Measurements from ENCODE around the gene SCO2.
A peak's percentile ranks its signal among the peaks of the same experiment; 100 is the strongest.
"Not testable (repeated sequence)": the region's sequence is repeated elsewhere in the genome, so short reads cannot be mapped to it uniquely, and the experiment has no call there.

Gene SCO2

DNA sequence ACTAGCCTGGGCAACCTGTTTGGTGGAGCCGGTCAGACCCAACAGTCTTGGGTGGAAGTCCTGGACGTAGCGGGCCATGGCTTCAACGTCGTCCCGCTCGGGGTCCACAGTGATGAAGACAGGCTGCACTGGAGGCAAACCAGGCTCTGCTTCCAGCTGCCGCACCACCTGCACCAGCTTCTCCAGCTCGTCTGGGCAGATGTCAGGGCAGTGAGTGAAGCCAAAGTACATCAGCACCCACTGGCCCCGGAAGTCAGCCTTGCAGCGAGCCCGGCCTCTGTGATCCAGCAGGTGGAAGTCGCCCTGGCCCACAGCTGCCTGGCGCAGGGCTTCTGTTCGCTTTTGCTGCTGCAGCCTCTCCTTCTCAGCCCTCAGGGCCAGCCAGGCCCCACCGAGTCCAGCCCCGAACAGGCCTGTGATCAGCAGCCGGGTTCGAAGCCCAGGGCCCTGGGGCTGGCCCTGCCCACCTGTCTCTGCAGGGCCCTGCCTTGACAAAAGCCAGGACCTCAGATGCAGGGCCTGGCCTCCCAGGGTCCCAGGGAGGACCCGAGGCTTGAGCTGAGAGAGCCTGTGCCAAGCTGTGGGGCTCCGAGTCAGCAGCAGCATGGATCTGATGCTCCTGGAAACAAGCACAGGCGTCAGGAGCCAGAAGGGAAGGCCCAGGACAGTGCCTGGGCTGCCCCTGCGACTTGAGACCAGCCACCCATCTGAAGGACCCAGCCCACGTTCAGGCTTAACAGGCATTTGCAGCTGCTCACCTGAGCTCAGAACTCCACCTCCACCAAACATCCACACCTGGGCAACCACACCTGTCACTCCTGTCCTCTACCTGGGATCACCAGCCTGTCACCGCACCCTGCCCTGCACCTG lies 1.4 kb downstream of the SCO2 start:
- intact Hi-C loops (cut with DNase I), result loop anchor here (2.0 kb wide), 1 partner anchor 15 kb away; the partner anchor contains the start of gene NCAPH2
- DNase-seq, result peak in 2 of 10 donors; percentile 68 to 75

DNA sequence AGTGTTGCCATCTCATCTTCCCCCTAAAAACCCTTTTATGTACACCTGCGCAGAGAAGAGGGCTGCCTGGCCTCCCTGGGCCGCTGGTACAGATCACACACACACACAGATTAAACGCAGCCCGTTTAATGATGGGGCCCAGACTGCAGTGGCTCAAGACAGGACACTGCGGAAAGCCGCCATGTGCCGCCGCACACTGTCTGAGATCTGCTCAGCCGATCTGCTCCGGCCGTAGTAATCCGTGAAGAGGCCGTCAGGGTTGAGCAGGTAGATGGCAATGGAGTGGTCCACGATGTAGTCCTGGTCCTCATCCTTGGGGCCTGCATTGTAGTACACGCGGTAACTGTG lies 2.0 kb downstream of the SCO2 start:
- DNase-seq, result peak in 1 of 10 donors; percentile 82
- intact Hi-C loops (cut with DNase I), result no loop called here

DNA sequence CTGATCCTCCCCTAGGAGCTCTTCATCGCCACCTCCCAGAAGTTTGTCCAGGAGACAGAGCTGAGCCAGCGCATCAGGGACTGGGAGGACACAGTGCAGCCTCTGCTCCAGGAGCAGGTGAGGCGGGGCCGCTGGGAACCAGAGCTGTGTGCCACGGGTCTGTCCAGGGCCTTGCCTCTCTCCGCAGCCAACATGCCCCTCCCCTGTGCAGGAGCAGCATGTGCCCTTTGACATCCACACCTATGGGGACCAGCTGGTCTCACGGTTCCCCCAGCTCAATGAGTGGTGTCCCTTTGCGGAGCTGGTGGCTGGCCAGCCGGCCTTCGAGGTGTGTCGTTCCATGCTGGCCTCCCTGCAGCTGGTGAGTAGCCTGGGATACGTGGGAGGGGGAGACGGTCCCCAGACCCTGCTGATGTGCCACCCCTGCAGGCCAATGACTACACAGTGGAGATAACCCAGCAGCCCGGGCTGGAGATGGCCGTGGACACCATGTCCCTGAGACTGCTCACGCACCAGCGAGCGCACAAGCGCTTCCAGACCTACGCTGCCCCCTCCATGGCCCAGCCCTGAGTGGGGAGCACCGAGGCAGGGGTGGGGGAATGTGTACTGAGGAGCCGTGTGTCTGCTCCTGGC lies 2.5 kb downstream of the SCO2 start:
- intact Hi-C loops (cut with DNase I), result no loop called here
- DNase-seq, result peak in 1 of 10 donors; percentile 82

DNA sequence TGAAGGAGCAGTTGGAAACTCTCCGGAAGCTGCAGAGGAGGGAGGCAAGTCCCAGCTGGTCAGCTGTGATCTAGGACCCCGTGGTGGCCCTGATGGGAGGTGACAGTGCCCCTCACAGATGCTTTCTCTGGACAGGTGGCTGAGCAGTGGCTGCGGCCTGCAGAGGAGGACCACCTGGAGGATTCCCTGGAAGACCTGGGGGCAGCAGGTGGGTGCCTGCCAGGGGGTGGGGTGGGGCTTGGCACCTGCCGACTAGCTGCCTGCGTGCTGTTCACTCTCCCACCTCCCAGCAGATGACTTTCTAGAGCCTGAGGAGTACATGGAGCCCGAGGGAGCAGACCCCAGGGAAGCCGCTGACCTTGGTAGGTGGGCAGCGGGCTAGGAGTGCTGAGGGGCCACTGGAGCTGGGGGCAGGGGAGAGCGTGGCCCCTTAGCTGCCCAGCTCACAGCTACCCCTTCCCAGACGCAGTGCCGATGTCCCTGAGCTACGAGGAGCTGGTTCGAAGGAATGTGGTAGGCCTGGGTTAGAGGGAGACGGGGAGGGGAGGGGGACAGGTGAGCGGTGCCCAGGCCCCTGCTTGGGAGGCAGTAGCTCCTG lies 3.1 kb downstream of the SCO2 start:
- intact Hi-C loops (cut with DNase I), result no loop called here
- DNase-seq, result no peak

DNA sequence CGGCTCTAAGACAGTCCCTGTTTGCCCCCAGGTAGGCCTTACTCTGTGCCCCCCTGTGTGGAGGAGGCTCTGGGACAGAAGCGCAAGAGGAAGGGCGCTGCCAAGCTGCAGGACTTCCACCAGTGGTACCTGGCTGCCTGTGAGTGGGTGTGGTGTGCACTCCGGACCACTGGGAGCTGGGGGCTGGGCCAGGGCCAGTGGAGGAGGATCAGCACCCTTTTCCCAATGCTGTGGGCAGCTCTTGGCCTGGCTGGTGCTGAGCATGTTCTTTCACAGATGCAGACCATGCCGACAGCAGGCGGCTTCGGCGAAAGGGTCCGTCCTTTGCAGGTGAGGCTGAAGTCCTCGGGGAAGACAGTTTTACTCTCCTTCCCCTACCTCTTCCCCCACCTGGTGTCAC lies 3.7 kb downstream of the SCO2 start:
- intact Hi-C loops (cut with DNase I), result no loop called here
- DNase-seq, result no peak

DNA sequence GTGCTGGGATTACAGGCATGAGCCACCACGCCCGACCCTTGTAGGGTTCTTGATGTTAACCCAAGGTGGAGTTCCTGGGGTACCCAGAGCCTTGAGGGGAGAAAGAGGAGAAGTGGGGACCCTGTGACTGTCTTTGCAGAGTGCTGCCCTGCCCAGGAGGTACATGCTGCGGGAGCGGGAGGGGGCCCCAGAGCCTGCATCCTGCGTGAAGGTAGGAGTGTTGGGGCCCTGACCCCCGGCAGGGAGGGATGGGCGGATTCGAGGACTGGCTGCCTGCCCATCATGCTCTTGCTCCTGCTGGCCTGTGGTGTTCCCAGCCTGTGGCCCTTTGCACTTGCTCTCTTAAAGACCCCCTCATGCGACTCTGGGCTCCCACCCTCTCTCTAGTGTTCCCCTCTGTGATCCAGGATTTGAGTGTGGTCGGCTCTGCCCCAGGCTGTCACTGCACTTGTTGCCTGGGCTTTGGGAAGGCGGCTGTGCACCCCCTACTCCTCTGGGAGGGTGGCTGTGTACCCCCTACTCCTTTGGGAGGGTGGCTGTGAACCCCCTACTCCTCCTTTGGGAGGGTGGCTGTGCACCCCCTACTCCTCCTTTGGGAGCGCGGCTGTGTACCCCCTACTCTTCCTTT lies 4.5 kb downstream of the SCO2 start:
- intact Hi-C loops (cut with DNase I), result no loop called here
- peak in 1 of 10 donors; percentile 80 for DNase-seq

DNA sequence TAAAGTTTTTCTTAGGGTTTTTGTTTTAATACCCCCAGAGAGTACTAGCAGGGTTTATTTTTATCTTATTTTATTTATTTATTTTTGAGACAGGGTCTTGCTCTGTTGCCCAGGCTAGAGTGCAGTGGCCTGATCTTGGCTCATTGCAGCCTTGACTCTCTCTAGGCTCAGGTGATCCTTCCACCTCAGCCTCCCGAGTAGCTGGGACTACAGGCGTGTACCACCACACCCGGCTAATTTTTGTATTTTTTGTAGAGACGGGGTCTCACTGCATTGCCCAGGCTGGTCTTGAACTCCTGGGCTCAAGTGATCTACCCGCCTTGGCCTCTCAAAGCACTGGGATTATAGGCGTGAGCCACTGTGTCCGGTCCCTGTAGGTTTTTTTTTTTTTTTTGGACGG lies 5.2 kb downstream of the SCO2 start:
- DNase-seq; intact Hi-C loops (cut with DNase I): not testable (repeated sequence)

DNA sequence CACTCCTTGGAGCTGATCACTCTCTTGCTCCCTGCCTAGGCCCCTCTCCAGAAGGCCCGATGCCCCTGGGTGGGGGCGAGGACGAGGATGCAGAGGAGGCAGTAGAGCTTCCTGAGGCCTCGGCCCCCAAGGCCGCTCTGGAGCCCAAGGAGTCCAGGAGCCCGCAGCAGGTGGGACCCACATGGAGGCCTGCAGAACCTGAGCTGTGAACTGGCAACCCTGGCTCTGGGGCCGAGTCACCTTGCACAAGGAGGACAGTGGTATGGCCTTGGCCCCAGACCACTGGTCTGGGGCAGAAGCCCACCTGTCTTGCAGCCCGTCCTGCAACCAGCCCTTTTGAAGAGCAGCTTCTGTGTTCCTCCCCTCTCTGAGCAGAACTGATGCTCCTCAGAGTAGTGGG lies 6.2 kb downstream of the SCO2 start:
- intact Hi-C loops (cut with DNase I), result no loop called here
- no peak for DNase-seq

DNA sequence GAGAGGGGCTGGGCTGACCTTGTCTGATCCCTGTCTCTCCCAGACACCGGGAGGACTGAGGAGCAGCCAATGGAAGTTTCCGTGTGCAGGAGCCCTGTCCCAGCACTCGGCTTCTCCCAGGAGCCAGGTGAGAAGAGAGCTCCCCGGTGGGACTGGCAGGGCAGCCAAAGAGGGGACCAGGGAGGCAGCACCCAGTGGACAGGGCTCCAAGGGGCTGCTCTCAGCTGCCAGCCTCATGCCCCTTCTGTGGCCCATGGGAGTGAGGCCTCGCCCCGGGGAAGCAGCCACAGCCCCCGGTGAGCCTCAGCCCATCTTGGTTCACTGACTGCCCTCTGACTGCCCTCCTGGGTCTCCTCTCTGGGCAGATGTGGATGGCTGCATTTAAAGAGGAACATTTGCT lies 6.8 kb downstream of the SCO2 start:
- DNase-seq, result no peak
- intact Hi-C loops (cut with DNase I), result no loop called here

DNA sequence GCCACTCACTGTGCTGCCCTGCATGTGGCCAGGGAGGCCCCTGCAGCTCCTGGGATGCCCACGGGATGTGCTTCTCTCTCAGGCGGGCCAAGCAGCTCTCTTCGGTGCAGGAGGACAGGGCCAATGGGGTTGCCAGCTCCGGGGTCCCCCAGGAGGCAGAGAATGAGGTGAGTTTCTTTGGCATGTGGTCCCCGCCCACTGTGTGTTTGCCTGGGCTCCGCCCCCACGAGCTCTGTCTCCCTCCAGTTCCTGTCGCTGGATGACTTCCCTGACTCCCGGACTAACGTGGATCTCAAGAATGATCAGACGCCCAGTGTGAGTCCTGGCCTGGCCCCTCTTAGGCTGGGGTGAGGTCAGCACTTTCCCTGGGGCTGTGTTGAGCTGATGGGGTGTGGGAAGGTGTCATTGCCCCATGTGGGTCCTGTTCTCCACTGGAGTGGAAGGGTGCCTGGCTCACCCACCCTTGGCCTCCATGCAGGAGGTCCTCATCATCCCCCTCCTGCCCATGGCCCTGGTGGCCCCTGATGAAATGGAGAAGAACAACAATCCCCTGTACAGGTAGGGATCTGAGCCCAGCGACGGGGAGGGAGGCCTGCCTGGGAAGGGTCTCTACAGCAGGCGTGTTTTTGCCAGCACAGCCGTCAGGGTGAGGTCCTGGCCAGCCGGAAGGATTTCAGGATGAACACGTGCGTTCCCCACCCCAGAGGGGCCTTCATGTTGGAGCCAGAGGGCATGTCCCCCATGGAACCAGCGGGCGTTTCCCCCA lies 7.7 kb downstream of the SCO2 start:
- no peak for DNase-seq
- intact Hi-C loops (cut with DNase I), result no loop called here

DNA sequence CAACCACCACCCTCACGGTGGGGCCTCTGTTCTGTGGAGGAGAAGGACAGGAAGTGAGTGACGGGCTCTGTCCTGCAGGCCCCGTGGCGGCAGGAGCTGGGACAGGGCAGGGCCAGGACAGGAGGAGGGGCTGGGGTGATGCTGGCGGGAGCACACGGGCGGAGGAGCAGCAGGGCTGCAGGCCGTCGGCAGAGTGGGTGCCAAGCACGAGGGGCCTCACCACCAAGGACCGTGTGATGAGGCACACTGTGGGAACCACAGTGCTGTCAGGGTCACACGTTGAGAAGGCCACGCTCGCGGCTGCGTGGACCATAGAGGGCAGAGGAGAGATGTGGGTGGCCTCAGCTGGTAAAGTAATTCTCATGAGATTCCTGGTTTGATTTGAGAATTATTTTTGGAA lies 8.5 kb downstream of the SCO2 start:
- no peak for DNase-seq
- intact Hi-C loops (cut with DNase I), result no loop called here

DNA sequence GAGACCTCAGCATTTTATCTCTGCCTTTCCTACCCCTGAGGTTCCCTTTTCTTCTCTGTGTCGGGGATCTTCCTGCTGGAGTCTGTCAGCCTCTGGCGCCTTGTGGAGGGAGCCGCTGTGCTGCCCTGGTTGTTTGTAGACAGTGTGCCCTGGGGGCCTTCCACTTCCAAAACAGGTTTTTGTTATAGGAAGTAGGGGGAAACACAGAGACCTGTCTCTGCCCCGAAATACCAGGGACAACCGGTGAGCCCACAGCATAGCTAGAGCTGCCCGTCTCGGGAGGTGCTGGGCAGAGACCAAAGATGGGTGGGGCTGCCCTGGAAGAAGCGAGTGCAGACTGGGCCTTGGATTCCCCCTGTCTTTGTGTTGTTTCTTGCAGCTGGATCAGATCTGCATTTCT lies 9.3 kb downstream of the SCO2 start:
- DNase-seq, result no peak
- intact Hi-C loops (cut with DNase I), result no loop called here

DNA sequence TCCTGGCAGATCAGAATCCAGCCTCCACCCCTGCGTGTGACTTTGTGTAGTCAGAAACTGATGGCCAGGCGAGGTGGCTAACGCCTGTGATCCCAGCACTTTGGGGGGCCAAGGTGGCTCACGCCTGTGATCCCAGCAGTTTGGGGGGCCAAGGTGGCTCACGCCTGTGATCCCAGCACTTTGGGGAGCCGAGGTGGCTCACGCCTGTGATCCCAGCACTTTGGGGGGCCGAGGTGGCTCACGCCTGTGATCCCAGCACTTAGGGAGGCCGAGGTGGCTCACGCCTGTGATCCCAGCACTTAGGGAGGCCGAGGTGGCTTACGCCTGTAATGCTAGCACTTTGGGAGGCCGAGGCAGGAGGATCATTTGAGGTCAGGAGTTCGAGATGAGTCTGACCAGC lies 12.2 kb downstream of the SCO2 start:
- intact Hi-C loops (cut with DNase I), result no loop called here
- DNase-seq, result no peak

DNA sequence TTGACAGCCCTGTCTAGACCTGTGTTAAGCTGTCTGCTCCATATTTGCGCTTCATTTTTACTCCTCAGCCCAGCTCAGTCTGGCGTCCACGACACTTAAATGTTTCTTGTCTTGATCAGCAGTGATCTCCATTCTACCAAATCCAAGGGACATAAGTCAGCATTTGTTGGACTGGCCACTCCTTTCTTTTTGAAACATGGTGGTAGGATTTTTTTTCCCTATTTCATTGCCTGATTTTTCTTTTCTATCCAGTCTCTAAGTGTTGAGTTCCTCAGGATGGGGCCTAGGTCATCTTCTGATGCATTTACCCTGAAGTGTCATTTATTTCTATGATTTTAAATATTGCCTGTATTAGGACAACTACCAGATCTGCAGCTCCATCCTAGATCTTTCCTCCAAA lies 16.5 kb downstream of the SCO2 start:
- DNase-seq, result no peak
- intact Hi-C loops (cut with DNase I), result loop anchor here (2.0 to 10.0 kb wide), 3 partner anchors 16 to 264 kb away; partner anchors contain the start of genes PPP6R2, SCO2 and TUBGCP6

DNA sequence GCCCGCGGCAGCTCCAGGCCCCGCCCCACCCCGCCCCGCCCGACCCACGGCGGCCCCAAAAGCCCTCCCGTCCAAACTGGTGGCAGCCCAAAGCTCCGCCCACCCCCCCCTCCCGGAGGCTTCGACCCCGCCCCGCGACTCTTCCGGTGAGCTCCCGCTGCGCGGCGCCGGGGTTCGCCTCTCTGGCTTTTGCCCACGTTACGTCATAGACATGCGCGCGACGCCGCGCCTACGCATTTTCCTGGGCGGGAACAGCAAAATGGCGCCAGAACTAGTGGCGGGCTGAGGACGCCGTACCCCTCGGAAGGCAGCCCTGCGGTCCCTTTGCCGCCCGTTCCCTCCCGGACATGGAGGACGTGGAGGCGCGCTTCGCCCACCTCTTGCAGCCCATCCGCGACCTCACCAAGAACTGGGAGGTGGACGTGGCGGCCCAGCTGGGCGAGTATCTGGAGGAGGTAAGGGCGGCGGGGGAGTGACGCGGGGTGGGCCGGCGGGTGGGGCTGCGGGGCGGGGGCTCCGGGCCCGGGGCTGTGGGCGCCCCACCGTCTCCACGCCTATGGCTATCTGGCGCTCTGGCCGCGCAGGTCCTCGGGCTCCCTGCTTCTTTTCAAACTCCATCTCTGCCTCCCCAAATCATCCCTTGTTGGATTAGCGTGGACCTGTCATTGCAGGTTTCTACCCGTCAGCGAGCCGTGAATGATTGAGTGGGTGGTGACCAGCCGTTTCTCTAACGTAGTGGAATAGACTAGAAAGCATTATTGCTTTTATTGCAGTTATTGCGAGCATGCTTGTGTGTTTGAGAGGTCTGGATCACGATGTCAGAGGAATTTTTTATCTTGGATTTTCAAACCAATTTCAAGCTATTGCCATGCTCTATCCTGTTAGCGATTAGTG lies 17.2 kb downstream of the SCO2 start, which contains the start of gene NCAPH2:
Gene NCAPH2 (plus strand): TSS at position 234 of the 894 bp plus-strand sequence. CDS start 114 bp downstream, at position 348.
- intact Hi-C loops (cut with DNase I), result loop anchor here (2.0 to 10.0 kb wide), 3 partner anchors 17 to 263 kb away; partner anchors contain the start of genes PPP6R2, SCO2 and TUBGCP6
- DNase-seq, result peak; percentile 93 to 99 (median 96)

DNA sequence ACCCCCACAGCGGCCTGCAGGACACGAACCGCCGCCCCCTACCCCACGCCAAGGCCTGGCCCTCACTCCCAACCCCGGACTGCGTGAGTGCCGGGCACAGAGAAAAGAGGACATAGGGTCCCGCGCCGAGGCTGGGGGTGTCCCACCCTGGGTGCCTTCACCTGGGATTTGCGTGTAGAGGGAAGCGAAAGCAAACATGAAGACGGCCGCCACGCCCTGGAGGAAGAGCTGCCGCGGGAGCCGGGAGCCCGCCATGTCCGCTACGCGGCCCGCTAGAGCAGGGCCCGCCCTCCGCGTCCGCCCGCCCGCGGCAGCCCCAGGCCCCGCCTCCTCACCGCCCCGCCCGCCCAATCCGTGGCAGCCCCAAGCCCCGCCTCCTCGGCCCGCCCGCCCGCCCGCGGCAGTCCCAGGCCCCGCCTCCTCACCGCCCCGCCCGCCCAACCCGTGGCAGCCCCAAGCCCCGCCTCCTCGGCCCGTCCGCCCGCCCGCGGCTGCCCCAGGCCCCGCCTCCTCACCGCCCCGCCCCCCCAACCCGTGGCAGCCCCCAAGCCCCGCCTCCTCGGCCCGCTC lies 17.9 kb downstream of the SCO2 start, which contains the start of gene LMF2:
Gene LMF2 (minus strand): TSS at position 282 of the 570 bp plus-strand sequence. CDS start 27 bp downstream, at position 255.
- DNase-seq, result peak; percentile 80 to 99 (median 88)
- intact Hi-C loops (cut with DNase I), result loop anchor here (10.0 kb wide), 2 partner anchors 163 to 263 kb away; partner anchors contain the start of genes PPP6R2 and TUBGCP6

DNA sequence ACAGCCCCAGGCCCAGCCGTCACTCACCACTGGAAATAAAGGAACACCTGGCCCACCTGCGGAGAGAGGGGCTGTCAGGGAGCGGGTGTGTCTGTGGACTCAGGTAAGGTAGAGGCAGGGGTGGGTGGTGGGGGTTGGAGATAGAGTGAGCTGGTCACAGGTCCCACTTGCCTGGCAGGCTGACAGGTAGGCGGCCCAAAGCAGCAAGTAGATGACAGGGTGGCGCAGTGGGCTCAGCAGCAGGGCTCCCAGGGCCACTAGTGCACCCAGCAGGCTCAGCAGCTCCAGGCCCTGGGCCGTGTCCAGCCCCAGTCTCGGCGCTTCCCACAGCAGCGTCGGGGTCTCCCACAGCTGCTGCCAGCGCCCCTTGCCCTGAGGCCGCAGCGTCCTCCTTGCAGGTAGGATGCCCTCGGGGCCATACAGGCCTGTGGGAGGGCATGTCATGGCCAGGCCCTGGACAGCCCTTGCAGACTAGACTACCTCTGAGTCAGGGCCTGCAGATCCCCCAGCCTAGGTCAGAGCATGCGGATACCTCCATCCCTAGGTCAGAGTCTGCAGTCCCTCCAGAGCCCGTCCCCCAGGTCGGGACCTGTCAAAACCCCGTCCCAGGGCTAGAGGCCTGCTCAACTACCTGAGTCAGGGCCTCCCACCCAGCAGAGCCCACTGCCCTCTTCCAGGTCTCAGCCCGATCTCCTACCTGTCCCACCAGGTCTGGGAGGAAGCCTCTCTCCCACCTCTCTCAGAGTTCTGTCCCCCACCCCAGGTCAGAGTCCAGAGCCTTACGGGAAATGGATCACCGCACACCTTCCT lies 18.6 kb downstream of the SCO2 start:
- no peak for DNase-seq
- intact Hi-C loops (cut with DNase I), result loop anchor here (10.0 kb wide), 2 partner anchors 162 to 262 kb away; partner anchors contain the start of genes PPP6R2 and TUBGCP6

Data from posterior cingulate gyrus (tissue), 11 donors.